GM12878 (cell line): ENCODE measurements around the gene C20orf144.

Experiments used
- CTCF ChIP-seq, 3 experiments: IDR thresholded peaks in 2 of 3; conservative IDR thresholded peaks in 1 of 3; 2 replicates each; pipeline ENCODE4 v1.5.1; 2011; ENCODE audit warnings: low read depth in 3 of 3, low read length in 3 of 3, mild to moderate bottlenecking in 3 of 3, control low read depth in 2 of 3, moderate library complexity in 2 of 3, inconsistent platforms in 1 of 3, mixed read lengths in 1 of 3; ENCODE audit not compliant: control insufficient read depth in 2 of 3, insufficient read depth in 1 of 3; ENCODE audit errors: extremely low read depth in 1 of 3
- FOS ChIP-seq: IDR thresholded peaks from 3 replicates; pipeline ENCODE4 v1.6.1; 2011; ENCODE audit warnings: borderline replicate concordance; ENCODE audit not compliant: insufficient read length; ENCODE audit errors: extremely low read depth
- POLR2AphosphoS5 ChIP-seq: IDR thresholded peaks from 2 replicates; pipeline ENCODE4 v1.6.1; 2011; ENCODE audit warnings: mild to moderate bottlenecking, low read length, inconsistent platforms
- SIN3A ChIP-seq: IDR thresholded peaks from 2 replicates; pipeline ENCODE4 v1.6.1; 2012; ENCODE audit warnings: low read depth, low read length, improper control_type of control experiment
- SPI1 ChIP-seq: IDR thresholded peaks from 2 replicates; pipeline ENCODE4 v1.6.1; 2011; ENCODE audit warnings: low read depth, mild to moderate bottlenecking, low read length, moderate library complexity, borderline replicate concordance; ENCODE audit not compliant: insufficient read depth
- SUPT20H ChIP-seq: IDR thresholded peaks from 2 replicates; pipeline ENCODE4 v1.6.1; 2011; ENCODE audit warnings: low read depth, mild to moderate bottlenecking, low read length, moderate library complexity, borderline replicate concordance; ENCODE audit not compliant: control insufficient read depth
- ZBTB4 ChIP-seq: fragments of 450-650 bp; formaldehyde crosslinking; IDR thresholded peaks from 2 replicates; pipeline ENCODE4 v1.4.0; 2022; ENCODE audit warnings: mild to moderate bottlenecking, moderate library complexity

- TF ChIP-seq POLR2AphosphoS5: no peak
- no peak for TF ChIP-seq CTCF (IDR thresholded peaks at IDR 0.05 in 2 of 3, conservative IDR thresholded peaks at IDR 0.05 in 1 of 3; ENCODE audit: control insufficient read depth in 2 of 3, extremely low read depth in 1 of 3, insufficient read depth in 1 of 3, low read depth in 3 of 3, low read length in 3 of 3)
- TF ChIP-seq SUPT20H: no peak
- no peak for TF ChIP-seq ZBTB4 (CRISPR knock-in tag)
- no peak for TF ChIP-seq SIN3A
- TF ChIP-seq SPI1: no peak
- no peak for TF ChIP-seq FOS
Observed at GRCh38 chr20:33707668-33708067, 45.5 kb downstream of the C20orf144 start.
